Esophagus muscularis mucosa (tissue), 4 donors: Measurements from ENCODE around the gene PITX1.

Experiments used
- CTCF ChIP-seq, 3 experiments: fragments of 200-600 bp in 2 of 3; fragments of 450-650 bp in 1 of 3; sonication (generic) in 2 of 3; IDR thresholded peaks; one replicate each; pipeline ENCODE4 v1.5.1; 2017 to 2019; ENCODE audit warnings: antibody characterized with exemption in 3 of 3, mild to moderate bottlenecking in 2 of 3, moderate library complexity in 1 of 3
- EP300 ChIP-seq: sonication (generic); formaldehyde crosslinking; IDR thresholded peaks from one replicate; pipeline ENCODE4 v1.6.1; 2017; ENCODE audit warnings: antibody characterized with exemption
- POLR2A ChIP-seq: fragments of 450-650 bp; IDR thresholded peaks from one replicate; pipeline ENCODE4 v1.6.1; 2017; ENCODE audit warnings: antibody characterized with exemption, moderate library complexity, mild to moderate bottlenecking, low read depth
- POLR2AphosphoS5 ChIP-seq, 2 donors: sonication (generic); formaldehyde crosslinking; IDR thresholded peaks; one replicate each; pipeline ENCODE4 v1.6.1; 2017; ENCODE audit warnings: antibody characterized with exemption in 2 of 2

- TF ChIP-seq CTCF (IDR thresholded peaks at IDR 0.05): no peak
- no peak for TF ChIP-seq EP300
- no peak for TF ChIP-seq POLR2AphosphoS5 (IDR thresholded peaks at IDR 0.05)
- no peak for TF ChIP-seq POLR2A
These were observed 13.7 kb downstream of the PITX1 start for GRCh38 chr5:135020111-135020895.
